ENCODE data around the gene TECPR1.

- TF ChIP-seq, protein P1, sequence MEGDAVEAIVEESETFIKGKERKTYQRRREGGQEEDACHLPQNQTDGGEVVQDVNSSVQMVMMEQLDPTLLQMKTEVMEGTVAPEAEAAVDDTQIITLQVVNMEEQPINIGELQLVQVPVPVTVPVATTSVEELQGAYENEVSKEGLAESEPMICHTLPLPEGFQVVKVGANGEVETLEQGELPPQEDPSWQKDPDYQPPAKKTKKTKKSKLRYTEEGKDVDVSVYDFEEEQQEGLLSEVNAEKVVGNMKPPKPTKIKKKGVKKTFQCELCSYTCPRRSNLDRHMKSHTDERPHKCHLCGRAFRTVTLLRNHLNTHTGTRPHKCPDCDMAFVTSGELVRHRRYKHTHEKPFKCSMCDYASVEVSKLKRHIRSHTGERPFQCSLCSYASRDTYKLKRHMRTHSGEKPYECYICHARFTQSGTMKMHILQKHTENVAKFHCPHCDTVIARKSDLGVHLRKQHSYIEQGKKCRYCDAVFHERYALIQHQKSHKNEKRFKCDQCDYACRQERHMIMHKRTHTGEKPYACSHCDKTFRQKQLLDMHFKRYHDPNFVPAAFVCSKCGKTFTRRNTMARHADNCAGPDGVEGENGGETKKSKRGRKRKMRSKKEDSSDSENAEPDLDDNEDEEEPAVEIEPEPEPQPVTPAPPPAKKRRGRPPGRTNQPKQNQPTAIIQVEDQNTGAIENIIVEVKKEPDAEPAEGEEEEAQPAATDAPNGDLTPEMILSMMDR (conservative IDR thresholded peaks at IDR 0.05; ENCODE audit: low read depth, low read length): no peak
- no peak for TF ChIP-seq EZH2 (IDR thresholded peaks at IDR 0.05; ENCODE audit: low read length, unreplicated experiment)
Measured at GRCh38 chr7:98225913-98226614, 26.0 kb downstream of the TECPR1 start.

Measured in PC-3 (cell line).